ENCODE measurements around the gene TRIM58.

The TRIM58 gene

DNA sequence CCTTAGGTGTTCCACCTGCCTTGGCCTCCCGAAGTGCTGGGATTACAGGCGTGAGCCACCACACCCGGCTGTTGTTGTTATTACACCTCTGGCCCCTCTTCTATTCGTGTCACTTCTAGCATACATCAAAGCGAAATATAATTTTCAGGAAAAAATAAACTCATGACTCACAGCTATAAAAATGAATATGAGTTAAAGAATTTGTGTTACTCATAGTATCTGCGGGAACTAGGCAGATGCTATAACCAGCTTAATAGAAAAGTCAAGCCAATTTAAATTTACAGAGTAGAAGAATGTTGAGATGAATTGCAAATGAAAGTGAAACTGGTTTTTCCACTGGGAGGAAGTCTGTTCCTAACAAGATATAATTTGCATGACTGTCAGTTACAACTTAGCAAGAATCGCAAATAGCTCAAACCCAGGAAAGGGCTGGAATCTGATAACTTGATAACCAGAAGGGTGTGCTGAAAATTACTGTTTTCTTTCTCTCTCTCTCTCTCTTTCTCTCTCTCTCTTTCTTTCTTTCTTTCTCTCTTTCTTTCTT, 49.6 kb downstream of the TRIM58 start:
- Histone ChIP-seq H3K36me3 (ENCODE audit: insufficient read depth, insufficient read length, low read length) (no peaks in the 10 kb centered on the region), H3K9me3 (ENCODE audit: insufficient read depth, low read length) (peaks cover 11% of the 10 kb centered on the region; the same call in 1 of the 2 replicates), H3K27me3 (ENCODE audit: insufficient read depth, insufficient read length) (no peaks in the 10 kb centered on the region), H3K4me3 (ENCODE audit: insufficient read length, low read depth) (no peak overlapping the region), H3K9ac (ENCODE audit: insufficient read length, low read depth) (no peak overlapping the region), H3K4me1 (ENCODE audit: insufficient read depth, insufficient read length) (no peaks in the 10 kb centered on the region)
- no peak for DNase-seq (ENCODE audit: low read depth, low spot score)
- TF ChIP-seq ZNF274 (IDR thresholded peaks at IDR 0.05; ENCODE audit: low read depth, low read length) = no peak
- no peak for TF ChIP-seq SUZ12 (IDR thresholded peaks at IDR 0.05; ENCODE audit: extremely low read depth, insufficient read depth, insufficient read length)
- no peak for TF ChIP-seq YY1 (IDR thresholded peaks at IDR 0.05; ENCODE audit: insufficient read depth, insufficient read length)

DNA sequence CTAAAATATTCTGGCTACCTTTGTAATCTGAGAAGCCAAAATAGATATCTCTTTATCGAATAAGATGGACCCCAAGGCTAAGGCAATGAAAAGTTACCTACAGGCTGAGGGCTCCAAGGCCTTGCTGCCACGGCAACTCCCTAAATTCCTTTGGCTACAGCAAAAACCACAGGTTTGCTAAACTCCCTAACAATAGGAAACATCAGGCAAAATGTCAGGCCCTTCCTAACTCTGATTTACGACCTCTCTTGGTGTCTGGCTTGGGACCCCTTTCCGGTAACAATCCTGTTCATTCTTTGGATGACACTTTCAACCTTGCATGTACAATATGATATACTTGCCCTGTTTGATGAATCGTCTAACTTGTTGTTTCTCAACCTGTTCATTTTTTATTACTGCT, 51.8 kb downstream of the TRIM58 start:
- Histone ChIP-seq H3K9me3 (ENCODE audit: insufficient read depth, low read length) (peaks cover 11% of the 10 kb centered on the region; the same call in 1 of the 2 replicates), H3K9ac (ENCODE audit: insufficient read length, low read depth) (no peak overlapping the region), H3K27me3 (ENCODE audit: insufficient read depth, insufficient read length) (no peaks in the 10 kb centered on the region), H3K4me1 (ENCODE audit: insufficient read depth, insufficient read length) (no peaks in the 10 kb centered on the region), H3K36me3 (ENCODE audit: insufficient read depth, insufficient read length, low read length) (no peaks in the 10 kb centered on the region), H3K4me3 (ENCODE audit: insufficient read length, low read depth) (no peak overlapping the region)
- TF ChIP-seq YY1 (IDR thresholded peaks at IDR 0.05; ENCODE audit: insufficient read depth, insufficient read length) (no peak), ZNF274 (IDR thresholded peaks at IDR 0.05; ENCODE audit: low read depth, low read length) (no peak), SUZ12 (IDR thresholded peaks at IDR 0.05; ENCODE audit: extremely low read depth, insufficient read depth, insufficient read length) (no peak)
- no peak for DNase-seq (ENCODE audit: low read depth, low spot score)

DNA sequence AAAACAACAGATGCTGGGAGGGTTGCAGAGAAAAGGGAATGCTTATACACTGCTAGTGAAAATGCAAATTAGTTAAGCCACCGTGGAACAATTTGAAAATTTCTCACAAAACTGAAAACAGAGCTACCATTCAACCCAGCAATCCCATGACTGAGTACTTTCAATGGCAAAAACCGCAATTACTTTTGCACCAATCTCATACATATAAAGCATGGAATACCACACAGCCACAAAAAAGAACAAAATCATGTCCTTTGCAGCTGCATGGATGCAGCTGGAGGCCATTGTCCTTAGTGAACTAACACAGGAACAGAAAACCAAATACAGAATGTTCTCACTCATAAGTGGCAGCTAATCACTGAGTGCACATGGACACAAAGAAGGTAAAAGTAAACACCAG, 56.8 kb downstream of the TRIM58 start:
- no peaks in the 10 kb centered on the region for H3K4me1 ChIP-seq (ENCODE audit: insufficient read depth, insufficient read length)
- H3K9me3 ChIP-seq (ENCODE audit: insufficient read depth, low read length) = no peaks in the 10 kb centered on the region
- H3K9ac ChIP-seq (ENCODE audit: insufficient read length, low read depth) = no peak overlapping the region
- H3K4me3 ChIP-seq (ENCODE audit: insufficient read length, low read depth) = no peak overlapping the region
- H3K36me3 ChIP-seq (ENCODE audit: insufficient read depth, insufficient read length, low read length) = no peaks in the 10 kb centered on the region
- TF ChIP-seq ZNF274 (IDR thresholded peaks at IDR 0.05; ENCODE audit: low read depth, low read length) (no peak), SUZ12 (IDR thresholded peaks at IDR 0.05; ENCODE audit: extremely low read depth, insufficient read depth, insufficient read length) (no peak), YY1 (IDR thresholded peaks at IDR 0.05; ENCODE audit: insufficient read depth, insufficient read length) (no peak)
- no peak for DNase-seq (ENCODE audit: low read depth, low spot score)
- no peaks in the 10 kb centered on the region for H3K27me3 ChIP-seq (ENCODE audit: insufficient read depth, insufficient read length)

DNA sequence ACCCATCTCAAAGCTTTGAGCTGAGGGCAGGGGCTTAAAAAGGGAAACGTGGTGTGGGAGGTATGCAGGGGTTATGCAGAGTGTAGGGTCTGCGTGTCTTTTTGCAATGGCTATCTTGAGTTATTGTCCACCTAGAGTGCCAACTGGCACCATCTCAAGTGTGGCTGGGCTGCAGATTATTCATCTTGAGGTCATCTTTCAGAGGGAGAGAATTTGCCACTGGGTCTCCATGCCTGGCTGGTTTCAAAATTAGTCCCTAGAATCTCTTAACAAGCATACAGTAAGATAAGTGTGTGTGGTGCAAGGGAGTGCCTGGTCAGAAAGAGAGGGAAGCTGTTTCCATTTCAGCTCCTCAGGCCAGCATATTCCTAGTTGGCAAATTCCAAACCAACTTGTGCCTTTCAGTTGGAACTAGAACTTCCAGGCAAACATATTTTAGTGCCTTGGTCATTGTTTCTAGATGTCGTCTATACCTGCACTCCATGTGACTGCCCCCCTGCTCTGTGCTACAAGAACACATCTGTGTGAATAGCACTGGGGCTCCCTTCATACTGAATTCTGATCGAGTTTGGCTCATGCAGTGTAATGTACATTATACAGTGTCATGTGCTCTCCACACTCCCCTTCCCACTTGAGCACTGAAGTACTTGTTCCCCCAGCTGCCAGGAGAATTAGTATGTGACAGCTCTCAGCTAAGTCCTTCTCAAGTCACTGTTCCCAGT, 58.1 kb downstream of the TRIM58 start:
- Histone ChIP-seq H3K4me1 (ENCODE audit: insufficient read depth, insufficient read length) (no peaks in the 10 kb centered on the region), H3K9me3 (ENCODE audit: insufficient read depth, low read length) (no peaks in the 10 kb centered on the region), H3K9ac (ENCODE audit: insufficient read length, low read depth) (no peak overlapping the region), H3K27me3 (ENCODE audit: insufficient read depth, insufficient read length) (no peaks in the 10 kb centered on the region), H3K4me3 (ENCODE audit: insufficient read length, low read depth) (no peak overlapping the region), H3K36me3 (ENCODE audit: insufficient read depth, insufficient read length, low read length) (no peaks in the 10 kb centered on the region)
- no peak for TF ChIP-seq SUZ12 (IDR thresholded peaks at IDR 0.05; ENCODE audit: extremely low read depth, insufficient read depth, insufficient read length)
- no peak for TF ChIP-seq YY1 (IDR thresholded peaks at IDR 0.05; ENCODE audit: insufficient read depth, insufficient read length)
- no peak for TF ChIP-seq ZNF274 (IDR thresholded peaks at IDR 0.05; ENCODE audit: low read depth, low read length)
- DNase-seq (ENCODE audit: low read depth, low spot score) = no peak

DNA sequence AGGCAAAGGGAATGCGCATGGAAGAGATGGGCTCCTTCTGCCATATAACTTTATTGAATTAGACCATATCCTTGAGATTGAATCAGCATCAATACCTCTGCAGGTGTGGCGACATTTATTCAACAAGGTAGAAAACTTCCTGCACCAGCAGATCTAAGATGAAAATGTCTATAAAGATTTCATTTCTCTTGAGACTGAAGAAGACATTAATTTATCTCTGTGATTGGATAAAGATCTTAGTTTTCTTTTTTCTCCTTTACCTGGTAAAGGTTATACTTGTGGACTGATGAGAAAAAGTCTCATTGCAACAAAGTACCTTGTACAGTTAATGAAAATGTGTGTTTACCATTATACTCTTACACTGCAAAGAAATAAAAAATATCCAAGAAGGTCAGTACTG, 63.0 kb downstream of the TRIM58 start, which contains the start of gene OR2T8:
Gene OR2T8, plus strand, starts transcription at position 301 of the 400 bp plus-strand sequence. CDS start 766 bp downstream, outside the sequence.
- no peak for DNase-seq (ENCODE audit: low read depth, low spot score)
- Histone ChIP-seq H3K9ac (ENCODE audit: insufficient read length, low read depth) (no peak within 1 kb of the TSS), H3K27me3 (ENCODE audit: insufficient read depth, insufficient read length) (no peaks in the 10 kb centered on the region), H3K4me3 (ENCODE audit: insufficient read length, low read depth) (no peak within 1 kb of the TSS), H3K4me1 (ENCODE audit: insufficient read depth, insufficient read length) (no peaks in the 10 kb centered on the region), H3K9me3 (ENCODE audit: insufficient read depth, low read length) (no peaks in the 10 kb centered on the region), H3K36me3 (ENCODE audit: insufficient read depth, insufficient read length, low read length) (no peaks in the 10 kb centered on the region)
- TF ChIP-seq SUZ12 (IDR thresholded peaks at IDR 0.05; ENCODE audit: extremely low read depth, insufficient read depth, insufficient read length) = no peak
- no peak for TF ChIP-seq ZNF274 (IDR thresholded peaks at IDR 0.05; ENCODE audit: low read depth, low read length)
- TF ChIP-seq YY1 (IDR thresholded peaks at IDR 0.05; ENCODE audit: insufficient read depth, insufficient read length) = no peak

DNA sequence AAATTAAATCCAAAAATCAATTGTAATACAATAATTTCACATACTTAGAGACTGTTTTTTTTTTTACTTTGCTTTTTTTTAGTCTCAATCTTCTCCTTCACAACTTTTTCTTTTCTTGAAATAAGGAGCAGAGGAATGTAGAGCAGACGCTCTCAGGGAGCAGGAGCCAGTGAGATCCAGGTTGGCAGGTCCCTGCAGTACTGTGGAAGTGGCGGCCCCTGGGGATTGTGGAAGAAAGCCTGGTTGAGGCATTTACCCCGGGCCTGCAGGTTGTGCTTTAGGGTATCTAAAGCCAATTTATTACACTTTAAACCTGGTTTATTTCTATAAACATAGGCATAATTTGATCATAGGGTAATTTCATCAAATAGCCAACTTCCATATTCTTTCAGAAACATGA, 67.0 kb downstream of the TRIM58 start:
- no peak for TF ChIP-seq YY1 (IDR thresholded peaks at IDR 0.05; ENCODE audit: insufficient read depth, insufficient read length)
- no peak for TF ChIP-seq ZNF274 (IDR thresholded peaks at IDR 0.05; ENCODE audit: low read depth, low read length)
- no peak for TF ChIP-seq SUZ12 (IDR thresholded peaks at IDR 0.05; ENCODE audit: extremely low read depth, insufficient read depth, insufficient read length)
- no peaks in the 10 kb centered on the region for H3K27me3 ChIP-seq (ENCODE audit: insufficient read depth, insufficient read length)
- H3K4me1 ChIP-seq (ENCODE audit: insufficient read depth, insufficient read length) = no peaks in the 10 kb centered on the region
- H3K9me3 ChIP-seq (ENCODE audit: insufficient read depth, low read length) = no peaks in the 10 kb centered on the region
- no peak for DNase-seq (ENCODE audit: low read depth, low spot score)
- no peak overlapping the region for H3K9ac ChIP-seq (ENCODE audit: insufficient read length, low read depth)
- H3K4me3 ChIP-seq (ENCODE audit: insufficient read length, low read depth) = no peak overlapping the region
- no peaks in the 10 kb centered on the region for H3K36me3 ChIP-seq (ENCODE audit: insufficient read depth, insufficient read length, low read length)

DNA sequence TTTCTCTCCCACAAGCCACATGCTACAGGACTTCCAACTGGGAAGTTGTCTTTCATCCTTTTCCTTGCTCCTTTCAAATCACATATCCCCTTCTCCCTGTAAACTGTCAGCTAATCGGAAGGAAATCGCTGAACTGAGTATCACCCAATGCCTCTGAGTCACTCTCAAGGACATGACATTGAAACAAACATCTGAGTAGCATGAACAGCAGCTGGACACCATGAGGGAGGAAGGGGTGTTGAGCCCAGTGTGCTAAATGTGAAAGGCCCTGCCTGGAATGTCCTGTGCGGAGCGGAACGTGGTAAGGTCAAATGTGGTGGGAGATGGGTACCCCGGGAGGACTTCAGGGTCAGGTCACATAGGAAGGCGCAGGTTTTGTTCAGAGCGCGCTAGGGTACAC, 67.9 kb downstream of the TRIM58 start, which contains the start of gene OR2AJ1:
Gene OR2AJ1, plus strand, starts transcription at position 22 of the 400 bp plus-strand sequence. CDS start 8,880 bp downstream, outside the sequence.
- no peak within 1 kb of the TSS for H3K9ac ChIP-seq (ENCODE audit: insufficient read length, low read depth)
- no peak for TF ChIP-seq YY1 (IDR thresholded peaks at IDR 0.05; ENCODE audit: insufficient read depth, insufficient read length)
- TF ChIP-seq SUZ12 (IDR thresholded peaks at IDR 0.05; ENCODE audit: extremely low read depth, insufficient read depth, insufficient read length) = no peak
- TF ChIP-seq ZNF274 (IDR thresholded peaks at IDR 0.05; ENCODE audit: low read depth, low read length) = no peak
- no peaks in the 10 kb centered on the region for H3K9me3 ChIP-seq (ENCODE audit: insufficient read depth, low read length)
- H3K4me3 ChIP-seq (ENCODE audit: insufficient read length, low read depth) = no peak within 1 kb of the TSS
- no peaks in the 10 kb centered on the region for H3K27me3 ChIP-seq (ENCODE audit: insufficient read depth, insufficient read length)
- DNase-seq (ENCODE audit: low read depth, low spot score) = no peak
- no peaks in the 10 kb centered on the region for H3K4me1 ChIP-seq (ENCODE audit: insufficient read depth, insufficient read length)
- H3K36me3 ChIP-seq (ENCODE audit: insufficient read depth, insufficient read length, low read length) = no peaks in the 10 kb centered on the region

Data from NT2/D1 (cell line).